Breast epithelium (tissue), 4 donors: ENCODE results near the gene VAC14. TPM values are rescaled to one million over a fixed set of nuclear protein-coding genes. Genes with fewer than 3 reads are reported as not detected.
A peak's percentile ranks its signal among the peaks of the same experiment; 100 is the strongest.

ENCODE experiments used
- DNase-seq, 2 donors: peaks; one replicate each; pipeline ENCODE4 v3.0.0-alpha.2; 2019; ENCODE audit warnings: low spot score in 2 of 2
- H3K27ac ChIP-seq, 2 donors: fragments of 200-600 bp; sonication (generic) in 1 of 2; one replicate each; pipeline ENCODE4 v1.5.1; 2016 to 2019; ENCODE audit warnings: mild to moderate bottlenecking in 1 of 2
- H3K27me3 ChIP-seq, 2 donors: fragments of 200-600 bp; sonication (generic) in 1 of 2; one replicate each; pipeline versions ENCODE4 v1.5.1 to v1.6.0; 2017 to 2019; ENCODE audit warnings: control low read depth in 1 of 2, mild to moderate bottlenecking in 1 of 2
- H3K36me3 ChIP-seq: fragments of 200-600 bp; one replicate; pipeline ENCODE4 v1.5.1; 2019
- H3K4me1 ChIP-seq, 2 donors: fragments of 200-600 bp; sonication (generic); one replicate each; pipeline ENCODE4 v1.5.1; 2016 to 2019; ENCODE audit warnings: control low read depth in 1 of 2
- H3K4me3 ChIP-seq, 3 donors: fragments of 200-600 bp; sonication (generic); 1 replicate in 2 of 3; 2 replicates in 1 of 3; pipeline ENCODE4 v1.5.1; 2016 to 2019; ENCODE audit warnings: mild to moderate bottlenecking in 3 of 3, moderate library complexity in 2 of 3
- H3K9me3 ChIP-seq, 2 donors: fragments of 200-600 bp; sonication (generic) in 1 of 2; one replicate each; pipeline ENCODE4 v1.5.1; 2016 to 2019; ENCODE audit warnings: control low read depth in 1 of 2
- POLR2A ChIP-seq: fragments of 450-650 bp; IDR thresholded peaks from one replicate; pipeline ENCODE4 v1.6.1; 2016; ENCODE audit warnings: antibody characterized with exemption, mild to moderate bottlenecking, moderate library complexity
- POLR2AphosphoS5 ChIP-seq, 3 donors: sonication (generic); formaldehyde crosslinking; IDR thresholded peaks; one replicate each; pipeline ENCODE4 v1.6.1; 2017; ENCODE audit warnings: antibody characterized with exemption in 3 of 3
- intact Hi-C: fragments of 100-400 bp; cut with DNase I; formaldehyde crosslinking; loops from one replicate; pipeline ENCODE4 v1.15.1; 2023; ENCODE audit warnings: low total_unique reads
- total RNA-seq, 3 donors: library from RNA; depleted of rRNA; stranded (reverse); fragments of >200 nt; gene quantifications; one replicate each; pipeline ENCODE4 v1.1.0, GENCODE V29; 2016
- TF ChIP-seq, protein P1 (sequence below), 3 donors: fragments of 450-650 bp; IDR thresholded peaks; one replicate each; pipeline ENCODE4 v1.5.1; 2016 to 2017; ENCODE audit warnings: antibody characterized with exemption in 3 of 3, mild to moderate bottlenecking in 3 of 3, moderate library complexity in 3 of 3

The VAC14 gene
- total RNA-seq, 3 donors from 2014 or later = 26.7 to 29.4 (median 28.5) TPM

DNA sequence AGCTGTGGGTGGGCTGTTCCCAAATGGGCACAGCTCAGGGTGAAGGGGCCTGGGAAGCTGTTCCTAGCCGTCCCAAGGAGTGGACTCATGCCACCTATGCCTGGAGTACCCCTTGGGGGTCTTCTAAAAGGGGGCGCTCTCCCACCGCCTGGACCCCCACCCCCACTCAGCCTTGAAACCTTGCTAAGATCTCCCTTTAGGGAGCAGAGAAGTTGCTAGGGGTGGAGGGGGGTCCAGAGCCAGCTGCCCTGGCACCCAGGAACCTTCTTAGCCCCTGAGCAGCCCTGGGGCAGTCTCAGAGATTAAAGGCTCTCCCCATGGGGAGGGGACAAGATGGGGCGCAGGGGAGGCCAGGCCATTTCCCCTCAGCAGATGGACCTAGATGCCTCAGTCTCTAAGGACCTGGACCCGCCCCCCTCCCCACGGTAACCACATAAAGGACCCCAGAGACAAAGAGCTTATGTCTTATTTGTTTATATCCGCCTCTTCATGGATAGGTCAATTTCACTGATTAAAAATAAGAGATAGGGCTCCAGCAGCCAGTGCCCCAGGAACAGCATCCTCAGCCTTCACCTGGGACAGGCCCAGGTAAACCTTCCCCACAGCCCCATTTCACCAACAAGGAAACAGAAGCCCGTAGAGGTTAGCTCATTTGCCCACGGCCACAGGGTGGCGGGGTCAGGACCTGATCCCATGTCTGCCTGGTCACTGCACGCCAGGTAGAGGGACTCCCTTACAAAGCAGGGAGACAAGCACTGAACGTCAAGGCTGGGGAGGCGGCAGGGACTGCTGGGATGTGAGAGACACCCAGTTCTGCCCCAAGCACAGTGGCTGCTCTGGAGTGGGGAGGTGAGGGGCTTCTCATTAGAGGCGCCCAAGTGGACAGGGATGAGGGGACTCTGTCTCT lies 118.5 kb downstream of the VAC14 start:
- DNase-seq = no peak
- no peaks in the 10 kb centered on the region for H3K9me3 ChIP-seq
- intact Hi-C loops = loop anchor here (5.0 kb wide), 2 partner anchors 55 to 90 kb away; no protein-coding TSS in a partner anchor
- H3K36me3 ChIP-seq = no peaks in the 10 kb centered on the region
- TF ChIP-seq, protein P1, sequence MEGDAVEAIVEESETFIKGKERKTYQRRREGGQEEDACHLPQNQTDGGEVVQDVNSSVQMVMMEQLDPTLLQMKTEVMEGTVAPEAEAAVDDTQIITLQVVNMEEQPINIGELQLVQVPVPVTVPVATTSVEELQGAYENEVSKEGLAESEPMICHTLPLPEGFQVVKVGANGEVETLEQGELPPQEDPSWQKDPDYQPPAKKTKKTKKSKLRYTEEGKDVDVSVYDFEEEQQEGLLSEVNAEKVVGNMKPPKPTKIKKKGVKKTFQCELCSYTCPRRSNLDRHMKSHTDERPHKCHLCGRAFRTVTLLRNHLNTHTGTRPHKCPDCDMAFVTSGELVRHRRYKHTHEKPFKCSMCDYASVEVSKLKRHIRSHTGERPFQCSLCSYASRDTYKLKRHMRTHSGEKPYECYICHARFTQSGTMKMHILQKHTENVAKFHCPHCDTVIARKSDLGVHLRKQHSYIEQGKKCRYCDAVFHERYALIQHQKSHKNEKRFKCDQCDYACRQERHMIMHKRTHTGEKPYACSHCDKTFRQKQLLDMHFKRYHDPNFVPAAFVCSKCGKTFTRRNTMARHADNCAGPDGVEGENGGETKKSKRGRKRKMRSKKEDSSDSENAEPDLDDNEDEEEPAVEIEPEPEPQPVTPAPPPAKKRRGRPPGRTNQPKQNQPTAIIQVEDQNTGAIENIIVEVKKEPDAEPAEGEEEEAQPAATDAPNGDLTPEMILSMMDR (IDR thresholded peaks at IDR 0.05) = no peak
- TF ChIP-seq POLR2A (no peak), POLR2AphosphoS5 (IDR thresholded peaks at IDR 0.05) (no peak)
- peak overlapping the region in 2 of 3 donors; percentile 2 to 54 for H3K4me3 ChIP-seq
- H3K27me3 ChIP-seq = no peaks in the 10 kb centered on the region
- peak overlapping the region; percentile 85 to 93 for H3K27ac ChIP-seq
- H3K4me1 ChIP-seq = peaks cover 20 to 61% of the 10 kb centered on the region in 2 donors

DNA sequence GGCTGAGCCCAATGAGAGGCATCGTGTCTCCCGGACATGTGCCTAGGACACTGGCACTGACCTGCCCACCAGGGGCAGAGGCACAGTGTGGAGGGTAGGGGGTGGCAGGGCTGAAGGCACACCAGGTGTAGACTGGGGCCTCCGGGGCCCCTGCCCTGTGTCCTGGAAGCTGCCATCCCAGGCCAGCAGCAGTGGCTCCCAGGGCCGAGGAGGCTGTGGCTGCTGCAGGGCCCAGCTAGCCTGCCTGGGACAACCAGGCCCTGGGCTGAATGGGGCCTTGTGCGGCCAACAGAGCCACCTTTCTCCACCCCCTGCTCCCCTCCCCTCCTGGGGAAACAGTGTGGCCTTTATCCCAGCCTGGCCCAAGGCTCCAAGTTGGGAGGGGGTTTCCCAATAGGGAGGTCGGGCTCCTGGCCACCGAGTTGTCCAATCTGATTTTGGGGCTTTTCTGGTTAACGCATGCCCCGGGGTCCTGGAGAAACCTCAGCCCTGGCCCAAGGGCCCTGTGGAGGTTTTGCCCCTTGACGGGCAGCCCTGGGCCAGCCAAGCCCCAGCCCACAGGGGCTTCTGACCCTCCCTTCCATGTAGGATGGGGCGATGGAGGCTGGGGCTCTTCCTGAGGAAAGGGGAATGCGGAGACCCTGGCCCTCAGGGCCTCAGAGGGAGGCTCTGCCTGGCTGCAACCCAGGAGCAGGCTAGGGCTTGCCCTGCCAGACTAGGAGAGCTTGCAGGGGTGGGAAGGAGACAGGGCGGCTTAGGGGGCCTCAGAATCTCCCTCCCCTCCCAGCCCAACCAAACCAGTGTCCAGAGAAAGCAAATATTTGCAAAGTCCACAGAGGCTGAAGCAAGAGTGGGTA lies 119.3 kb downstream of the VAC14 start:
- H3K4me1 ChIP-seq = peaks cover 17 to 52% of the 10 kb centered on the region in 2 donors

DNA sequence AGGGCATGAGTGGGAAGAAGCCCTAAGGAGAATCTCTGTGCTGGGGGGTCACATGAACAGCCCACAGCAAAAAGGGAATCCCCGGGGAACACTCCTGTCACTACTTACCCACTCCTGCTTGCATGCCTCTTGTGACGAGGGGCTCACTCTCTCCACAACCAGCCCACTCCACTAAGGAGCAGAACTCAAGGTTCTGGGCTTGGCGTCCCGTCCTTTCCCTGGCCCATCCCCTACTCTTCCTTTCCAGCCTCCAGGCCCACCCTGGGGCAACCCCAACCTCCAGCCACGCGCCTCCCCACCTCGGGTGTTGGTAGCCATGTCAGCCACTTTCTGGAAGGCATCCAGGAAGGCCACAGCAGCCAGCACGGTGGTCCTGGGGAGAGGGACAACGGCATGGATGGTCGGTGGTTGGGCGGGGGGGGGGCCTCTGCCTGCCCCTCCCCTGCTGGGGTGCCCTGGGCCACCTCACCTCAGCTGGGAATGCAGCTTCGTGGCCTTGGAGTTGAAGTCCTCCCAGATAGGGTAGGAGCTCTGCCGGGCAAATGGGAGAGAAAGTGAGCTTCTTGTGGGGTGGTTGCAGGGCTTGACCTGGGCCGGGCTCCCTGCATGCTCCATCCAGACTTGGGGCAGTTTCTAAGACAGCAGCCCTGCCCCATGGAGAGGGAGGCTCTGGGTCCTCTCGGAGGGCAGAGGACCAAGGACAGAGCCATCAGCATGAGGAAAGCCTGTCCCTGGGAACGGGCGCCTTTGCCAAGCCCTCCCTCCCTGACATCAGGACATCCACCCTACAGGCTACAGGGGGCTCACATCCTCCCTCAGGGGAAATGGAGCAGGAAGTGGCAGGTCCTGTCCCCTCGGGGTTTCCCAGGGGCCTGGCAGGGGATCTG lies 120.2 kb downstream of the VAC14 start:
- Histone ChIP-seq H3K9me3 (no peaks in the 10 kb centered on the region), H3K36me3 (no peaks in the 10 kb centered on the region), H3K4me1 (peaks cover 13 to 48% of the 10 kb centered on the region in 2 donors), H3K4me3 (peak overlapping the region in 1 of 3 donors; percentile 54), H3K27me3 (no peaks in the 10 kb centered on the region), H3K27ac (peak overlapping the region; percentile 85 to 93)
- TF ChIP-seq, protein P1 (IDR thresholded peaks at IDR 0.05) = no peak
- no peak for TF ChIP-seq POLR2A
- DNase-seq = no peak
- intact Hi-C loops = loop anchor here (5.0 kb wide), 2 partner anchors 57 to 92 kb away; no protein-coding TSS in a partner anchor

More for the DNA sequence above, 119.3 kb downstream of the VAC14 start:
- Histone ChIP-seq H3K4me3 (peak overlapping the region in 2 of 3 donors; percentile 2 to 54), H3K36me3 (no peaks in the 10 kb centered on the region), H3K9me3 (no peaks in the 10 kb centered on the region), H3K27ac (peak overlapping the region; percentile 85 to 93), H3K27me3 (no peaks in the 10 kb centered on the region)
- TF ChIP-seq POLR2AphosphoS5 (IDR thresholded peaks at IDR 0.05) = no peak
- TF ChIP-seq, protein P1 (IDR thresholded peaks at IDR 0.05) = no peak
- no peak for DNase-seq
- intact Hi-C loops = loop anchor here (5.0 kb wide), 2 partner anchors 56 to 91 kb away; no protein-coding TSS in a partner anchor

DNA sequence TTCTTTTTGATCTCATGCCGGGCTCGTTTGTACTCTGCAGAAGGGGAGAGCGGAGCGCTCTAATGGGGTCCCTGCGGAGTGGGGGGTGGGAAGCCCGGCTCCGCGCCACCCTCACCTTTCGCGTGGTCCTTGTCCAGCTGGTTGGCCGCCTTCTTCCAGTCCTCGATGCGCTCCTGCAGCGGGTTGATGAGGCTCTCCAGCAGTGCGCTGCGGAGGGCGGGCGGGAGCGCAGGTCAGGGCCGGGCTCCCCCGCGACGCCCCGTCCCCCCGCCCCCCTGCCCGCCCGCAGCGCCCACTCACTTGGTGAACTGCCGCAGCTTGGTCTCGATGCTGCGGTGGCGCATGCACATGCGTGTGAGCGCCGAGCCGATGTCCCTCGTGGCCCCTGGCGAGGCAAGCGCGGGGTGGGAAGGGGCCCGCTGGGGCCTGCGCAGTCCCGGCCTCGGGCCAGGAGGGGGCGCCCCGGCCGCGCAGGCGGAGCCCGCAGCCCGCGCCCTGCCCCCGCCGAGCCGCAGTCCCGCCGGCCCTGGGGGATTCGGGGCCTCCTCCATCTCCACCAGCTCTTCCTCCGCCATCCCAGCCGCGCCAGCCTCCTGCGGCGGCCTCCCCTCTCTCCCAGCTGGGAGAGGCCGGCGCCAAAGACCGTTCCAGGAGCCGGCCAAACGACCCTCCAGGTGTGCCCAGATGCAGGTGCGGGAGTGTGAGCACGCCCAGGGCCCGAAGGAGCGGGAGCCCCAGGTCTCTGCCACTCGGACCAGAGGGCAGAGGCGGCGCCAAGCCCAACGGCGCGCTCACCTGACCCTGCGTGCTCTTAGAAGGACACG lies 121.1 kb downstream of the VAC14 start:
- Histone ChIP-seq H3K4me3 (peak overlapping the region in 1 of 3 donors; percentile 54), H3K4me1 (peaks cover 13 to 47% of the 10 kb centered on the region in 2 donors), H3K9me3 (no peaks in the 10 kb centered on the region), H3K27ac (peak overlapping the region; percentile 85 to 93), H3K27me3 (no peaks in the 10 kb centered on the region), H3K36me3 (no peaks in the 10 kb centered on the region)
- no peak for DNase-seq
- intact Hi-C loops = loop anchor here (5.0 kb wide), 2 partner anchors 57 to 92 kb away; no protein-coding TSS in a partner anchor
- TF ChIP-seq POLR2A (no peak), POLR2AphosphoS5 (IDR thresholded peaks at IDR 0.05) (no peak)
- TF ChIP-seq, protein P1 (IDR thresholded peaks at IDR 0.05) = peak in 1 of 3 donors; percentile 47
